GM19099 (cell line): ENCODE measurements around the gene GRIK2.

Experiments
- POLR2A ChIP-seq: IDR thresholded peaks from 3 replicates; pipeline ENCODE4 v1.6.1; 2011; ENCODE audit warnings: low read depth; ENCODE audit not compliant: insufficient read length; ENCODE audit errors: extremely low read depth

The GRIK2 gene

DNA sequence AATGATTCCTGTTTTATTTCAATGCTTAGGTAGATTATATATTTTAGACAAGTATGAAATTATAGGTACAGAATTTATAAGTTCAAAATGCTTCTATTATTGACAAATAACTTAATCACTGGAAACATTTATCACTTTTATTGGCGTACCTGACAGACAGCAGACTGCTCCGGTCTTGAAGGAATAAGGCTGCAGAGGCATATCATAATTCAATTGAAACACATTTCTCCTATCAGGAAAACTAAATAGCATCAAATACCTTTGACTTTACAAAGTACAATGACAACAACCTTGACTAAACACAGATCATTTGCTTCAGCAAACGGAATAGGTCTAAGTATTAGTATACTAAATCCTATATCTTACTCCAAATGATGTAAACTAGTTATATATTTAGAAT, 91.3 kb downstream of the GRIK2 start:
- no peak for TF ChIP-seq POLR2A

GRCh38 chr6:101486124-101486523, 92.6 kb downstream of the GRIK2 start:
- no peak for TF ChIP-seq POLR2A

- TF ChIP-seq POLR2A: no peak
Observed at GRCh38 chr6:101486726-101487125, 93.2 kb downstream of the GRIK2 start.

DNA sequence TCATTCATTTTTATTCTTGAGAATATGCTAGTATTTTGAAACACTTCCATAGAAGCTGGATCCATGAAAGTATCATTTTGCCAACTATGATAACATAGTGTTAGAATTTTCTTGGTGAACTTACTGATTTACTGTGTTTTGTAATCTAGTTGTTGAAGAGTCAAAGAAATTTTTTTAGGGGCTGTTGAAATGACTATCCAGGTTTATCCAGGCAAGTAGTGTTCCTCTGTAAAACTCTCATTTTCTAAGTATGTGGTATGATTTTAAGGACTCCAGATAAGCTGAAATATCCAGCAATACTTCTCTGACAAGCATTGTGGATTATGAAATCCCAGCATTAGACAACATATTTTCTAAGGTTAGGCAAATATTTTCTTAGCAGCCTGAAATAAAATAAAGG, 95.9 kb downstream of the GRIK2 start:
- TF ChIP-seq POLR2A: no peak

DNA sequence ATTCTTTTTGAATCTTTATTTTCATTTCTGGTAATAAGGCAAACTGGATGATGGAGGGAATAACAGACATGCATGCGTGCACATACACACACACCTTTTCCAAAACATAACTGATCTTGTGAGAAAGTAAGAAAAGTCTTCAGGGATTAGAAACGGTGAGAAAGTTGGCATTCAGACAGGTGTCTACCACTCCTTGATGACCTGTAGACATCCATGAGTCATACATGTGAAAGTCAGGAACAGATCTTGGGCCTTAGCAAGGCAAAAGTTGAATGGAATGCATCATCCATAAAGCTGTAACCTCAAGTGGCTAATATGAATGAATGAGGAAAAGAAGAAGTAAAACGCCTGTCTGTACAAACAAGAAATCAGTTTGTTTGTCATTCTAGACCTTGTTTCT, 97.3 kb downstream of the GRIK2 start:
- no peak for TF ChIP-seq POLR2A

GRCh38 chr6:101502818-101503217, 109.3 kb downstream of the GRIK2 start:
- TF ChIP-seq POLR2A: no peak

GRCh38 chr6:101509536-101509935, 116.0 kb downstream of the GRIK2 start:
- TF ChIP-seq POLR2A: no peak

DNA sequence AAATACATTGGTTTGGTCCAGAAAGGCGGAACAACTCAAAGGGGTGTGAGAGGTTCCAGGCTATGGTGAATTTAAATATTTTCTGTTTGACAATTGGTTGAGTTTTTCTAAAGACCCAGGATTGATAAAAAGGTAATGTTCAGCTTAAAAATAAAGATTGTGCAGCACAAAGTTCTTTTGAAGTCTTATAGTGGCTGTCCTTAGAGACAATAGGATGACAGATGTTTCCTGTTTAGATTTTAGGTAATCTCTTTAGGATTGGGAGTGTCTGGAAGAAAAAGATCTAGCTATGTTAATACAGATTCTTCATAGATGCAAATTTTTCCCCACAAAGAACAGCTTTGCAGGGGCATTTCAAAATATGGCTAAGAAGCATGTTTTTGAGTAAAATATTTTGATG, 119.7 kb downstream of the GRIK2 start:
- no peak for TF ChIP-seq POLR2A

- no peak for TF ChIP-seq POLR2A
Observed at GRCh38 chr6:101516578-101516977, 123.1 kb downstream of the GRIK2 start.

DNA sequence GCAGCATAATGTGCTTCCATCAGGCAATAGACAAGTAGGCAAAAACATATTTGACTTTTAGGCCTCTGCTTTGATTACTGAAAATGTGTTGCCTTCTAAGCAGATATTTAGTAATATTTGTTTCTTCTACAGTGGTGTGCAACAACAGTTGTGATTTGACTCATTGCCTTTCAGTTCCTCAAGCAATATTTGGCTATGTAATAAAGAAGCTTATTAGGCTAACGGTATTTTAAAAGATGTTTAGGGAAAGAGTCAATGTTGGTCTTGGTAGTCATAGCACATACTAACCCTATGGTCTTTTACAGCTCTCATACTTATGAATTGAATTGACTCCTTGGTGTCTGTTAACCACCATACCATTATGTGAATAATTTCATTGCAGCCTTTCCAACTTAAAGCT, 124.1 kb downstream of the GRIK2 start:
- TF ChIP-seq POLR2A: no peak

- no peak for TF ChIP-seq POLR2A
Observed at GRCh38 chr6:101522254-101522653, 128.7 kb downstream of the GRIK2 start.

- TF ChIP-seq POLR2A: no peak
Observed at GRCh38 chr6:101527467-101527866, 134.0 kb downstream of the GRIK2 start.

GRCh38 chr6:101528801-101529200, 135.3 kb downstream of the GRIK2 start:
- no peak for TF ChIP-seq POLR2A

- TF ChIP-seq POLR2A: no peak
Observed at GRCh38 chr6:101531538-101531937, 138.0 kb downstream of the GRIK2 start.

DNA sequence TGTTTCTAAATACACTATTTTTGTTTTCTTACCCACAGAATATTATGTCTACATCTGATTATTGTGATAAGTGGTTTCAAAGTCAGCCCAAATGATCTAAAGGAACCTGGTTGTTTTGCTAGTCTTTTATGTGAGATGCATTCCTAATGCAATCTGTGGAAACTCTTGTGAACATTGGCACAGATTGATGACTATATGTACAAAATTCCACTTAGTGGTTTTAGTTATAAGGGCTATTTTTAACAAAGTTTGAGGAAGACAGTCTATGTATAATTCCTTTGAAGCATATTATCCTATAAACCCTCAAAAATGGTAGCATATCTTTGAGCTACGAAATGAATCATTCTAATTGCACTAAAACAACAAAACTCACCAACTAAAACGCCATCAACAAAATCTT, 140.9 kb downstream of the GRIK2 start:
- TF ChIP-seq POLR2A: no peak

- TF ChIP-seq POLR2A: no peak
Observed at GRCh38 chr6:101534821-101535220, 141.3 kb downstream of the GRIK2 start.

DNA sequence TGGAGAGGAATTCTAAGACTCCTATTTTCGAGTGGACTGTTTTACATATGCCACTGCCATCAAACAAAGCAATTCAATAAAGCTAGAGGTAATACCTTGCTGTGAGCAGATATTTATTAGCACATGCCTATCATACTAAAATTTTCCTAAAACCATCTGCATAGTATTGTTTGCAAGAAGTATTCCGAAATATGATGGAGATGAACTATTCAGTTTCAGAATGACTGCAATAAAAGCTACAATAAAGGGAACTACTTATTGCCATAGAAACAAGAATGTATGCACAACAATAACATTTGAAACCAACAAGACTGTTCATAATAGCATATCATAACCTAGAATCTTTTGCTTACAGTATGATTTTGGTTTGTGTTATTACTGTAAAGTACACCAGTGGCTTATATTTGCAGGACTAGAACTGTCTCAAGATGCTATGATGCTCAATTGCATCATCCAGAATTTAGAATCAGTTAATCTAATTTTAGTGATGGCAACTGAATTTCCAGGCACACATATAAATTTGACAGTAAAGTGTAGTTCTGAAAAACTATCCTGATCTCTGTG, 144.3 kb downstream of the GRIK2 start:
- no peak for TF ChIP-seq POLR2A
